Suprapubic skin (tissue), 3 donors: ENCODE data around the gene ENPEP.

Experiments used
- CTCF ChIP-seq, 2 donors: fragments of 200-600 bp in 1 of 2; fragments of 450-650 bp in 1 of 2; sonication (generic) in 1 of 2; IDR thresholded peaks; one replicate each; pipeline ENCODE4 v1.5.1; 2016 to 2019; ENCODE audit warnings: antibody characterized with exemption in 2 of 2, mild to moderate bottlenecking in 1 of 2, moderate library complexity in 1 of 2
- POLR2A ChIP-seq, 2 donors: fragments of 450-650 bp; IDR thresholded peaks; one replicate each; pipeline ENCODE4 v1.6.1; 2017; ENCODE audit warnings: antibody characterized with exemption in 2 of 2, mild to moderate bottlenecking in 2 of 2, moderate library complexity in 2 of 2

- TF ChIP-seq CTCF (IDR thresholded peaks at IDR 0.05) (peak; percentile 36 to 57), POLR2A (IDR thresholded peaks at IDR 0.05) (no peak)
These were observed 39.0 kb downstream of the ENPEP start for GRCh38 chr4:110514889-110515479.
